Measurements from ENCODE around the gene SSR2.

Gene SSR2

GRCh38 chr1:156020293-156021092 lies at the start of gene SSR2:
TSS of gene SSR2 (minus strand) at chr1:156020951. CDS start at chr1:156020167, 784 bp downstream.
- DNase-seq = peak; percentile 96

- DNase-seq = peak; percentile 93
These were observed 49.8 kb upstream of the SSR2 start for GRCh38 chr1:156070548-156070947.

- DNase-seq = no peak
These were observed 49.0 kb upstream of the SSR2 start for GRCh38 chr1:156069490-156070455.

GRCh38 chr1:156067262-156067661 lies 46.5 kb upstream of the SSR2 start:
- no peak for DNase-seq

- no peak for DNase-seq
These were observed 45.1 kb upstream of the SSR2 start for GRCh38 chr1:156065871-156066270.

GRCh38 chr1:156065212-156065611 lies 44.5 kb upstream of the SSR2 start:
- DNase-seq = no peak

GRCh38 chr1:156064615-156065014 lies 43.9 kb upstream of the SSR2 start:
- DNase-seq = no peak

GRCh38 chr1:156063997-156064285 lies 43.2 kb upstream of the SSR2 start:
- DNase-seq = no peak

GRCh38 chr1:156062189-156062588 lies 41.4 kb upstream of the SSR2 start:
- DNase-seq = no peak

GRCh38 chr1:156060937-156061636 lies 40.3 kb upstream of the SSR2 start, which contains the start of gene RAB25:
TSS of gene RAB25 (plus strand) at chr1:156061160. CDS start at chr1:156061401, 241 bp downstream.
- DNase-seq = no peak

GRCh38 chr1:156056326-156056849 lies 35.6 kb upstream of the SSR2 start:
- DNase-seq = no peak

GRCh38 chr1:156055281-156056048 lies 34.7 kb upstream of the SSR2 start:
- DNase-seq = no peak

GRCh38 chr1:156054500-156055280 lies 33.9 kb upstream of the SSR2 start, which contains the start of gene LAMTOR2:
TSS of gene LAMTOR2 (plus strand) at chr1:156054782. CDS start at chr1:156054890, 108 bp downstream.
- peak; percentile 99 for DNase-seq

GRCh38 chr1:156053768-156054499 lies 33.2 kb upstream of the SSR2 start, which contains the start of gene UBQLN4:
TSS of gene UBQLN4 (minus strand) at chr1:156053798. CDS start at chr1:156053701, 97 bp downstream.
- DNase-seq = peak; percentile 83

- DNase-seq = peak; percentile 77
These were observed 32.4 kb upstream of the SSR2 start for GRCh38 chr1:156052862-156053767.

GRCh38 chr1:156051011-156051725 lies 30.4 kb upstream of the SSR2 start:
- no peak for DNase-seq

GRCh38 chr1:156050376-156050775 lies 29.6 kb upstream of the SSR2 start:
- DNase-seq = no peak

- no peak for DNase-seq
These were observed 28.0 kb upstream of the SSR2 start for GRCh38 chr1:156048663-156049258.
